ENCODE results near the gene BNC2. TPM values are rescaled to one million over a fixed set of nuclear protein-coding genes. Genes with fewer than 3 reads are reported as not detected.
A peak's percentile ranks its signal among the peaks of the same experiment; 100 is the strongest.

BNC2 gene
- total RNA-seq, 1 experiment from 2014 or later, result 2.9 TPM

GRCh38 chr9:16412740-16413139 lies 457.7 kb downstream of the BNC2 start:
- H3K79me2 ChIP-seq (ENCODE audit: low read depth), result no peaks in the 10 kb centered on the region
- no peaks in the 10 kb centered on the region for H3K27me3 ChIP-seq (ENCODE audit: insufficient read depth, low read depth)
- CTCF ChIA-PET, result no interaction called here
- BruUV-seq (replicated peaks), result no TSS peak
- intact Hi-C loops (cut with micrococcal nuclease; ENCODE audit: unreplicated experiment), result no loop called here
- no peaks in the 10 kb centered on the region for H3K36me3 ChIP-seq (ENCODE audit: low read depth)
- peak overlapping the region; percentile 66; the same call in 1 of the 2 replicates for H3K27ac ChIP-seq
- no peak overlapping the region for H3K4me3 ChIP-seq
- H2AFZ ChIP-seq, result no peak overlapping the region
- no peak for DNase-seq
- no peaks in the 10 kb centered on the region for H4K20me1 ChIP-seq (ENCODE audit: insufficient read depth)
- peaks cover 25% of the 10 kb centered on the region for H3K4me1 ChIP-seq (replicated peaks; ENCODE audit: insufficient read depth)
- 0 out of 2 replicates have a peak, but pooled peaks cover 6% of the 10 kb centered on the region for H3F3A ChIP-seq (ENCODE audit: insufficient read depth, low read depth)
- H3K4me2 ChIP-seq, result 0 out of 2 replicates have a peak overlapping the region, but pooled peaks have one; percentile 13
- POLR2A ChIA-PET (ENCODE audit: unreplicated experiment), result no interaction called here
- no peak for TF ChIP-seq EZH2 (IDR thresholded peaks at IDR 0.05; ENCODE audit: low read depth)
- no peak for TF ChIP-seq CTCF (conservative IDR thresholded peaks at IDR 0.05)
- H3K9me3 ChIP-seq (ENCODE audit: insufficient read depth, low read depth), result no peaks in the 10 kb centered on the region
- no peaks in the 10 kb centered on the region for H3K9me2 ChIP-seq (ENCODE audit: insufficient read depth)

- Histone ChIP-seq H3K4me3 (no peak overlapping the region), H3K4me2 (no peak overlapping the region), H2AFZ (no peak overlapping the region), H3K27me3 (ENCODE audit: insufficient read depth, low read depth) (no peaks in the 10 kb centered on the region), H3K4me1 (replicated peaks; ENCODE audit: insufficient read depth) (peaks cover 17% of the 10 kb centered on the region), H3K9me2 (ENCODE audit: insufficient read depth) (no peaks in the 10 kb centered on the region), H3K36me3 (ENCODE audit: low read depth) (no peaks in the 10 kb centered on the region), H3K27ac (no peak overlapping the region), H3K9me3 (ENCODE audit: insufficient read depth, low read depth) (no peaks in the 10 kb centered on the region), H3F3A (ENCODE audit: insufficient read depth, low read depth) (0 out of 2 replicates have a peak, but pooled peaks cover 6% of the 10 kb centered on the region), H3K79me2 (ENCODE audit: low read depth) (no peaks in the 10 kb centered on the region), H4K20me1 (ENCODE audit: insufficient read depth) (no peaks in the 10 kb centered on the region)
- intact Hi-C loops (cut with micrococcal nuclease; ENCODE audit: unreplicated experiment), result no loop called here
- DNase-seq, result no peak
- ChIA-PET CTCF (no interaction called here), POLR2A (ENCODE audit: unreplicated experiment) (no interaction called here)
- no TSS peak for BruUV-seq (replicated peaks)
- TF ChIP-seq CTCF (conservative IDR thresholded peaks at IDR 0.05) (no peak), EZH2 (IDR thresholded peaks at IDR 0.05; ENCODE audit: low read depth) (no peak)
Measured at GRCh38 chr9:16411311-16411710, 459.2 kb downstream of the BNC2 start.

GRCh38 chr9:16410601-16411280 lies 459.7 kb downstream of the BNC2 start:
- H3K9me3 ChIP-seq (ENCODE audit: insufficient read depth, low read depth), result no peaks in the 10 kb centered on the region
- H3K4me3 ChIP-seq, result no peak overlapping the region
- H3K79me2 ChIP-seq (ENCODE audit: low read depth), result no peaks in the 10 kb centered on the region
- 0 out of 2 replicates have a peak, but pooled peaks cover 6% of the 10 kb centered on the region for H3F3A ChIP-seq (ENCODE audit: insufficient read depth, low read depth)
- H3K27me3 ChIP-seq (ENCODE audit: insufficient read depth, low read depth), result no peaks in the 10 kb centered on the region
- no peak for DNase-seq
- H3K9me2 ChIP-seq (ENCODE audit: insufficient read depth), result no peaks in the 10 kb centered on the region
- H3K4me1 ChIP-seq (replicated peaks; ENCODE audit: insufficient read depth), result peaks cover 17% of the 10 kb centered on the region
- CTCF ChIA-PET, result no interaction called here
- H3K36me3 ChIP-seq (ENCODE audit: low read depth), result no peaks in the 10 kb centered on the region
- intact Hi-C loops (cut with micrococcal nuclease; ENCODE audit: unreplicated experiment), result no loop called here
- no peak overlapping the region for H3K27ac ChIP-seq
- no peak overlapping the region for H3K4me2 ChIP-seq
- H2AFZ ChIP-seq, result no peak overlapping the region
- no peaks in the 10 kb centered on the region for H4K20me1 ChIP-seq (ENCODE audit: insufficient read depth)
- POLR2A ChIA-PET (ENCODE audit: unreplicated experiment), result no interaction called here
- TF ChIP-seq EZH2 (IDR thresholded peaks at IDR 0.05; ENCODE audit: low read depth) (no peak), CTCF (conservative IDR thresholded peaks at IDR 0.05) (no peak)
- BruUV-seq (replicated peaks), result no TSS peak

All from PC-9 (cell line).